Thyroid gland (tissue), 4 donors: Measurements from ENCODE around the gene RSPH1.

Source experiments
- POLR2A ChIP-seq, 2 donors: fragments of 450-650 bp; IDR thresholded peaks; one replicate each; pipeline ENCODE4 v1.6.1; 2017; ENCODE audit warnings: antibody characterized with exemption in 2 of 2, mild to moderate bottlenecking in 2 of 2, moderate library complexity in 1 of 2
- TF ChIP-seq, protein P1 (sequence below), 6 experiments: fragments of 200-600 bp in 3 of 6; fragments of 450-650 bp in 3 of 6; sonication (generic) in 3 of 6; IDR thresholded peaks; one replicate each; pipeline ENCODE4 v1.5.1; 2016 to 2019; ENCODE audit warnings: antibody characterized with exemption in 6 of 6, mild to moderate bottlenecking in 2 of 6, inconsistent platforms in 1 of 6, moderate library complexity in 1 of 6

DNA sequence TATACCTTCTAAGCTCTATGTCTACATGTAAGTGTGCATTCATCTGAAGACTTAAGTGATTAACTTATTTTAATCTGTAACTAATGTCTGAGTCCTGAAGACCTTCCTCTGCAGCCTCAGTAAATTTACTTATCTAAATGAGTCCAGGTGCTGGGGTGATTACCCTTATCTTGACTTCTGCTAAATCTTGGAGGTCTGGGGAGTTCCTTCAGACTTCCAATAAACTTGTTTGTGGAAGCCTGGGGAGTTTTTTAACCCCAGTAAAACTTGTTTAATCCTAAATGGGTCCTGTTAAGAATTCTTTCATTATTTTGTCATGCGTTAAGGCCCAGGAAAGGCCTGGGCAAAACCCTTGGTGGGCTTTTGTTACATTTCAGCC is 37.0 kb downstream of the RSPH1 start:
- TF ChIP-seq, protein P1, sequence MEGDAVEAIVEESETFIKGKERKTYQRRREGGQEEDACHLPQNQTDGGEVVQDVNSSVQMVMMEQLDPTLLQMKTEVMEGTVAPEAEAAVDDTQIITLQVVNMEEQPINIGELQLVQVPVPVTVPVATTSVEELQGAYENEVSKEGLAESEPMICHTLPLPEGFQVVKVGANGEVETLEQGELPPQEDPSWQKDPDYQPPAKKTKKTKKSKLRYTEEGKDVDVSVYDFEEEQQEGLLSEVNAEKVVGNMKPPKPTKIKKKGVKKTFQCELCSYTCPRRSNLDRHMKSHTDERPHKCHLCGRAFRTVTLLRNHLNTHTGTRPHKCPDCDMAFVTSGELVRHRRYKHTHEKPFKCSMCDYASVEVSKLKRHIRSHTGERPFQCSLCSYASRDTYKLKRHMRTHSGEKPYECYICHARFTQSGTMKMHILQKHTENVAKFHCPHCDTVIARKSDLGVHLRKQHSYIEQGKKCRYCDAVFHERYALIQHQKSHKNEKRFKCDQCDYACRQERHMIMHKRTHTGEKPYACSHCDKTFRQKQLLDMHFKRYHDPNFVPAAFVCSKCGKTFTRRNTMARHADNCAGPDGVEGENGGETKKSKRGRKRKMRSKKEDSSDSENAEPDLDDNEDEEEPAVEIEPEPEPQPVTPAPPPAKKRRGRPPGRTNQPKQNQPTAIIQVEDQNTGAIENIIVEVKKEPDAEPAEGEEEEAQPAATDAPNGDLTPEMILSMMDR (IDR thresholded peaks at IDR 0.05), result no peak
- no peak for TF ChIP-seq POLR2A (IDR thresholded peaks at IDR 0.05)
